ENCODE results near the gene TMEM198. TPM values are rescaled to one million over a fixed set of nuclear protein-coding genes. Genes with fewer than 3 reads are reported as not detected.

Gene TMEM198
- total and polyA plus RNA-seq, 2 donors (not counting 3 experiments of a cell fraction or from before 2014, with no cell fraction given) = not detected

DNA sequence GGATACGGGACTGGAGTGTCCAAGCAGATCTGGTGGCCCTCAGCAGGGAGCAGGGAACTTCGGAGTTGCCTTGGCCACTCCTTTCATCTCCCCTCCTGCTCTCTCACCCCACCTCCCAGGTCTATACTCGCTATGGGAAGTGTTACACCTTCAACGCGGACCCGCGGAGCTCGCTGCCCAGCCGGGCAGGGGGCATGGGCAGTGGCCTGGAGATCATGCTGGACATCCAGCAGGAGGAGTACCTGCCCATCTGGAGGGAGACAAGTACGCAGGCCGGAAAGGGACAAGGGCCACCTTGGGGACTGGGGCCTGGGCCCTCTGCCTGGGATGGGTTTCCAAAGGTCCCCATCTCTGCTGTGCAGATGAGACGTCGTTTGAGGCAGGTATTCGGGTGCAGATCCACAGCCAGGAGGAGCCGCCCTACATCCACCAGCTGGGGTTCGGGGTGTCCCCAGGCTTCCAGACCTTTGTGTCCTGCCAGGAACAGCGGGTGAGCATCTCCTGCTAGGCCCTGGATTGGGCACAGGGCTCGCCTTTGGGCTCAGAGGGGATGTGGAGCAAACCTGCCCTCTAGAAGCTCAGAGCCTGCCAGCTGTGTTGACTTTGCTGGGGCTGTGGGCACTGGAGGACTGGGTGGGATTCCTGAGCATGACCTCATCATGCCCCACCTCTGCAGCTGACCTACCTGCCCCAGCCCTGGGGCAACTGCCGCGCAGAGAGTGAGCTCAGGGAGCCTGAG, 12.0 kb upstream of the TMEM198 start:
- no TSS peak for BruUV-seq (replicated peaks)
- H3K9me1 ChIP-seq (replicated peaks; ENCODE audit: control insufficient read depth, extremely low read depth, insufficient read depth, low read length) = no peaks in the 10 kb centered on the region
- FAIRE-seq = no peak
- H3K9ac ChIP-seq (replicated peaks; ENCODE audit: extremely low read depth, insufficient read depth, low read length) = no peak overlapping the region
- no peaks in the 10 kb centered on the region for H3K4me1 ChIP-seq (ENCODE audit: control insufficient read depth, extremely low read depth, insufficient read depth, low read length)
- TF ChIP-seq MYC (IDR thresholded peaks at IDR 0.05; ENCODE audit: low read depth, low read length) (no peak), FOS (IDR thresholded peaks at IDR 0.05; ENCODE audit: borderline replicate concordance, insufficient read depth, low read length) (no peak)
- TF ChIP-seq, protein P1, sequence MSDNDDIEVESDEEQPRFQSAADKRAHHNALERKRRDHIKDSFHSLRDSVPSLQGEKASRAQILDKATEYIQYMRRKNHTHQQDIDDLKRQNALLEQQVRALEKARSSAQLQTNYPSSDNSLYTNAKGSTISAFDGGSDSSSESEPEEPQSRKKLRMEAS (IDR thresholded peaks at IDR 0.05; ENCODE audit: insufficient read depth, insufficient read length) = no peak
- no peak for DNase-seq (ENCODE audit: low read depth, low spot score)
- no peaks in the 10 kb centered on the region for H3K36me3 ChIP-seq (ENCODE audit: control insufficient read depth in 2 of 2, extremely low read depth in 1 of 2, insufficient read depth in 2 of 2, low read length in 2 of 2)
- no peaks in the 10 kb centered on the region for H3K79me2 ChIP-seq (ENCODE audit: control insufficient read depth, insufficient read depth, low read length)
- ChIA-PET POLR2A (no interaction called here), CTCF (interaction anchor here (1.1 to 12.6 kb wide), 5 partner anchors 40 to 474 kb away, joined by 3 to 731 read pairs (median 181); partner anchors contain the start of gene GMPPA)
- H3K27ac ChIP-seq (ENCODE audit: insufficient read depth, low read depth, low read length) = no peak overlapping the region
- H2AFZ ChIP-seq (ENCODE audit: low read depth, low read length) = no peak overlapping the region
- H3K4me3 ChIP-seq (replicated peaks in 1 of 3; ENCODE audit: insufficient read depth in 1 of 3, low read depth in 1 of 3, low read length in 3 of 3) = no peak overlapping the region
- intact Hi-C loops (cut with micrococcal nuclease) (no loop called here), dilution Hi-C loops (cut with MboI; ENCODE audit: extremely low pct_ligation_motif_present, low sequenced_read_pairs) (no loop called here)
- peaks cover 23 to 29% of the 10 kb centered on the region in 2 experiments for H3K27me3 ChIP-seq (ENCODE audit: control insufficient read depth in 2 of 2, insufficient read depth in 2 of 2, low read length in 2 of 2)
- H4K20me1 ChIP-seq (replicated peaks; ENCODE audit: control insufficient read depth, extremely low read depth, insufficient read depth, low read length) = no peaks in the 10 kb centered on the region
- no peak overlapping the region for H3K4me2 ChIP-seq (ENCODE audit: insufficient read depth, low read length)
- no peaks in the 10 kb centered on the region for H3K9me3 ChIP-seq (replicated peaks; ENCODE audit: control insufficient read depth, insufficient read depth, low read length)

DNA sequence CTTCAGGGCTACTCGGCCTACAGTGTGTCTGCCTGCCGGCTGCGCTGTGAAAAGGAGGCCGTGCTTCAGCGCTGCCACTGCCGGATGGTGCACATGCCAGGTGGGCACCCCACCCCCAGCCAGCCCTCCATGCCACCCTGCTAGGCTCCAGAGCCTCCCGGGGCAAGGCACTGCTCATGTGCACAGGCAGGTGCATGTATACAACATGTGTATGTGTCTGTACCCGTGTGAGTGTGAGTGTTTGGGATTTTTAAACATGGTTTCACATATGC, 11.5 kb upstream of the TMEM198 start:
- no peaks in the 10 kb centered on the region for H3K79me2 ChIP-seq (ENCODE audit: control insufficient read depth, insufficient read depth, low read length)
- CTCF ChIA-PET = interaction anchor here (5.2 to 12.6 kb wide), 4 partner anchors 41 to 130 kb away, joined by 115 to 731 read pairs (median 255); partner anchors contain the start of gene GMPPA
- FAIRE-seq (no peak), DNase-seq (ENCODE audit: low read depth, low spot score) (no peak)
- H4K20me1 ChIP-seq (replicated peaks; ENCODE audit: control insufficient read depth, extremely low read depth, insufficient read depth, low read length) = no peaks in the 10 kb centered on the region
- dilution Hi-C loops (cut with MboI; ENCODE audit: extremely low pct_ligation_motif_present, low sequenced_read_pairs) (no loop called here), intact Hi-C loops (cut with micrococcal nuclease) (no loop called here)
- H3K4me2 ChIP-seq (ENCODE audit: insufficient read depth, low read length) = no peak overlapping the region
- no peak overlapping the region for H2AFZ ChIP-seq (ENCODE audit: low read depth, low read length)
- no peaks in the 10 kb centered on the region for H3K9me1 ChIP-seq (replicated peaks; ENCODE audit: control insufficient read depth, extremely low read depth, insufficient read depth, low read length)
- peaks cover 22 to 25% of the 10 kb centered on the region in 2 experiments for H3K27me3 ChIP-seq (ENCODE audit: control insufficient read depth in 2 of 2, insufficient read depth in 2 of 2, low read length in 2 of 2)
- no TSS peak for BruUV-seq (replicated peaks)
- no peaks in the 10 kb centered on the region for H3K4me1 ChIP-seq (ENCODE audit: control insufficient read depth, extremely low read depth, insufficient read depth, low read length)
- no peaks in the 10 kb centered on the region for H3K9me3 ChIP-seq (replicated peaks; ENCODE audit: control insufficient read depth, insufficient read depth, low read length)
- no peaks in the 10 kb centered on the region for H3K36me3 ChIP-seq (ENCODE audit: control insufficient read depth in 2 of 2, extremely low read depth in 1 of 2, insufficient read depth in 2 of 2, low read length in 2 of 2)
- H3K9ac ChIP-seq (replicated peaks; ENCODE audit: extremely low read depth, insufficient read depth, low read length) = no peak overlapping the region
- POLR2A ChIA-PET = no interaction called here
- TF ChIP-seq EZH2 (IDR thresholded peaks at IDR 0.05; ENCODE audit: borderline replicate concordance, low read depth, low read length, severe bottlenecking) (no peak), FOS (IDR thresholded peaks at IDR 0.05; ENCODE audit: borderline replicate concordance, insufficient read depth, low read length) (no peak), JUN (IDR thresholded peaks at IDR 0.05; ENCODE audit: borderline replicate concordance, insufficient read depth, insufficient read length, low read depth) (no peak), GATA2 (IDR thresholded peaks at IDR 0.05; ENCODE audit: insufficient read depth, insufficient read length, low read depth, low read length) (no peak), POLR2A (IDR thresholded peaks at IDR 0.05; ENCODE audit: low read depth, low read length) (no peak)
- TF ChIP-seq, protein P2, sequence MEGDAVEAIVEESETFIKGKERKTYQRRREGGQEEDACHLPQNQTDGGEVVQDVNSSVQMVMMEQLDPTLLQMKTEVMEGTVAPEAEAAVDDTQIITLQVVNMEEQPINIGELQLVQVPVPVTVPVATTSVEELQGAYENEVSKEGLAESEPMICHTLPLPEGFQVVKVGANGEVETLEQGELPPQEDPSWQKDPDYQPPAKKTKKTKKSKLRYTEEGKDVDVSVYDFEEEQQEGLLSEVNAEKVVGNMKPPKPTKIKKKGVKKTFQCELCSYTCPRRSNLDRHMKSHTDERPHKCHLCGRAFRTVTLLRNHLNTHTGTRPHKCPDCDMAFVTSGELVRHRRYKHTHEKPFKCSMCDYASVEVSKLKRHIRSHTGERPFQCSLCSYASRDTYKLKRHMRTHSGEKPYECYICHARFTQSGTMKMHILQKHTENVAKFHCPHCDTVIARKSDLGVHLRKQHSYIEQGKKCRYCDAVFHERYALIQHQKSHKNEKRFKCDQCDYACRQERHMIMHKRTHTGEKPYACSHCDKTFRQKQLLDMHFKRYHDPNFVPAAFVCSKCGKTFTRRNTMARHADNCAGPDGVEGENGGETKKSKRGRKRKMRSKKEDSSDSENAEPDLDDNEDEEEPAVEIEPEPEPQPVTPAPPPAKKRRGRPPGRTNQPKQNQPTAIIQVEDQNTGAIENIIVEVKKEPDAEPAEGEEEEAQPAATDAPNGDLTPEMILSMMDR (IDR thresholded peaks at IDR 0.05; ENCODE audit: extremely low read depth in 1 of 2, insufficient read depth in 1 of 2, low read depth in 1 of 2, low read length in 2 of 2) = no peak
- TF ChIP-seq, protein P1 (IDR thresholded peaks at IDR 0.05; ENCODE audit: insufficient read depth, insufficient read length) = no peak
- no peak overlapping the region for H3K27ac ChIP-seq (ENCODE audit: insufficient read depth, low read depth, low read length)
- no peak overlapping the region for H3K4me3 ChIP-seq (replicated peaks in 1 of 3; ENCODE audit: insufficient read depth in 1 of 3, low read depth in 1 of 3, low read length in 3 of 3)
